GM12875 (cell line): ENCODE results near the gene RTRAF.

ENCODE experiments used
- H3K4me3 ChIP-seq: one replicate; pipeline ENCODE4 v1.5.1; 2011; ENCODE audit warnings: low read depth, low read length, control low read depth
- CTCF ChIP-seq: IDR thresholded peaks from 2 replicates; pipeline ENCODE4 v1.5.1; 2011; ENCODE audit warnings: low read depth, mild to moderate bottlenecking, control low read depth, inconsistent platforms, low read length, moderate library complexity, borderline replicate concordance; ENCODE audit not compliant: insufficient read depth

Gene RTRAF

GRCh38 chr14:52026901-52027300 is 37.6 kb downstream of the RTRAF start:
- H3K4me3 ChIP-seq: no peak overlapping the region
- TF ChIP-seq CTCF: no peak

GRCh38 chr14:52029881-52030280 is 40.5 kb downstream of the RTRAF start:
- no peak overlapping the region for H3K4me3 ChIP-seq
- no peak for TF ChIP-seq CTCF

GRCh38 chr14:52031781-52032180 is 42.4 kb downstream of the RTRAF start:
- H3K4me3 ChIP-seq: no peak overlapping the region
- TF ChIP-seq CTCF: no peak

GRCh38 chr14:52032204-52032801 is 43.0 kb downstream of the RTRAF start:
- H3K4me3 ChIP-seq: no peak overlapping the region
- TF ChIP-seq CTCF: no peak

GRCh38 chr14:52033101-52033642 is 43.8 kb downstream of the RTRAF start:
- H3K4me3 ChIP-seq: no peak overlapping the region
- no peak for TF ChIP-seq CTCF

GRCh38 chr14:52039124-52039815 is 49.9 kb downstream of the RTRAF start:
- no peak for TF ChIP-seq CTCF
- H3K4me3 ChIP-seq: no peak overlapping the region

GRCh38 chr14:52040598-52040997 is 51.3 kb downstream of the RTRAF start:
- H3K4me3 ChIP-seq: no peak overlapping the region
- TF ChIP-seq CTCF: no peak
